ENCODE data around the gene CLASP1.

DNA sequence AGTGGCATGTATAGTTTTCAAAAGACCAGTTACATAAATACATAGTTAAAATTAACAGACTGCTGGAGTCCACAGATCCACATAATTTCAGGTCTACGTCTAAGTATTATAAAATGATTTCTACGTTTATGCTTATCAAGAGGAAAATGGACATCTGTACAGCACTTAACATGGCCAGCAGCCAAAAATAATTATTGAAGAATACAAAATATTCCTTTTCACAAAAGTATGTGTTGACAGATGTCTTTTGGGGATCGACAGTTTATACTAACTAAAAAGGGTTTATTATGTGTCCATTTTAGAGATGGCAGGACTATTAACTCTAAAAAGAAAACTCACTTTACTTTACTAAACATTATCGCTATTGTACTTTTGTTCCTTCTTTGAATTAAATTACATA is 231.4 kb downstream of the CLASP1 start:
- TF ChIP-seq, protein P1, sequence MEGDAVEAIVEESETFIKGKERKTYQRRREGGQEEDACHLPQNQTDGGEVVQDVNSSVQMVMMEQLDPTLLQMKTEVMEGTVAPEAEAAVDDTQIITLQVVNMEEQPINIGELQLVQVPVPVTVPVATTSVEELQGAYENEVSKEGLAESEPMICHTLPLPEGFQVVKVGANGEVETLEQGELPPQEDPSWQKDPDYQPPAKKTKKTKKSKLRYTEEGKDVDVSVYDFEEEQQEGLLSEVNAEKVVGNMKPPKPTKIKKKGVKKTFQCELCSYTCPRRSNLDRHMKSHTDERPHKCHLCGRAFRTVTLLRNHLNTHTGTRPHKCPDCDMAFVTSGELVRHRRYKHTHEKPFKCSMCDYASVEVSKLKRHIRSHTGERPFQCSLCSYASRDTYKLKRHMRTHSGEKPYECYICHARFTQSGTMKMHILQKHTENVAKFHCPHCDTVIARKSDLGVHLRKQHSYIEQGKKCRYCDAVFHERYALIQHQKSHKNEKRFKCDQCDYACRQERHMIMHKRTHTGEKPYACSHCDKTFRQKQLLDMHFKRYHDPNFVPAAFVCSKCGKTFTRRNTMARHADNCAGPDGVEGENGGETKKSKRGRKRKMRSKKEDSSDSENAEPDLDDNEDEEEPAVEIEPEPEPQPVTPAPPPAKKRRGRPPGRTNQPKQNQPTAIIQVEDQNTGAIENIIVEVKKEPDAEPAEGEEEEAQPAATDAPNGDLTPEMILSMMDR (IDR thresholded peaks at IDR 0.05; ENCODE audit: low read length): no peak
- TF ChIP-seq EZH2 (IDR thresholded peaks at IDR 0.05; ENCODE audit: borderline replicate concordance, low read length): no peak

All from OCI-LY1 (cell line).